Measurements from ENCODE around the gene PROM1.

PROM1 gene

GRCh38 chr4:15936495-15936894 lies 147.3 kb downstream of the PROM1 start:
- no peak for DNase-seq

- no peak for DNase-seq
Measured at GRCh38 chr4:15935504-15936402, 148.1 kb downstream of the PROM1 start.

- DNase-seq = no peak
Measured at GRCh38 chr4:15934259-15934658, 149.6 kb downstream of the PROM1 start.

GRCh38 chr4:15931451-15932210 lies 152.2 kb downstream of the PROM1 start:
- DNase-seq = no peak

GRCh38 chr4:15930314-15930713 lies 153.5 kb downstream of the PROM1 start:
- no peak for DNase-seq

- no peak for DNase-seq
Measured at GRCh38 chr4:15929540-15929939, 154.3 kb downstream of the PROM1 start.

- no peak for DNase-seq
Measured at GRCh38 chr4:15928883-15929282, 154.9 kb downstream of the PROM1 start.

- no peak for DNase-seq
Measured at GRCh38 chr4:15926486-15926885, 157.3 kb downstream of the PROM1 start.

- no peak for DNase-seq
Measured at GRCh38 chr4:15925830-15926229, 158.0 kb downstream of the PROM1 start.

GRCh38 chr4:15921592-15921932 lies 162.3 kb downstream of the PROM1 start:
- DNase-seq = no peak

GRCh38 chr4:15920723-15921591 lies 162.9 kb downstream of the PROM1 start:
- DNase-seq = no peak

- DNase-seq = no peak
Measured at GRCh38 chr4:15918484-15919129, 165.2 kb downstream of the PROM1 start.
